Keratinocyte (primary cell): ENCODE results near the gene SLC43A1. TPM values are rescaled to one million over a fixed set of nuclear protein-coding genes. Genes with fewer than 3 reads are reported as not detected.

Experiments
- DNase-seq: peaks from one replicate; pipeline ENCODE4 v3.0.0-alpha.2; 2011; ENCODE audit warnings: low read depth, missing footprints, low spot score
- FAIRE-seq: peaks from 2 replicates; lab custom pipeline; 2011; peaks lifted over from hg19 to GRCh38; lab: Jason Lieb, UNC
- H2AFZ ChIP-seq: 2 replicates; pipeline ENCODE4 v1.6.0; 2012; ENCODE audit warnings: low read length, control low read depth, inconsistent platforms; ENCODE audit not compliant: control insufficient read depth
- H3K27ac ChIP-seq: 2 replicates; pipeline ENCODE4 v1.5.1; 2011; ENCODE audit warnings: low read length; ENCODE audit not compliant: control insufficient read depth, insufficient read depth
- H3K27me3 ChIP-seq: 3 replicates; pipeline ENCODE4 v1.6.0; 2011; ENCODE audit warnings: low read length; ENCODE audit not compliant: control insufficient read depth, insufficient read depth; ENCODE audit errors: extremely low read depth
- H3K36me3 ChIP-seq, 2 experiments: 2 replicates in 1 of 2; 3 replicates in 1 of 2; pipeline ENCODE4 v1.5.1; 2011; ENCODE audit warnings: low read length in 2 of 2, mild to moderate bottlenecking in 1 of 2; ENCODE audit not compliant: control insufficient read depth in 2 of 2, insufficient read depth in 2 of 2; ENCODE audit errors: extremely low read depth in 1 of 2
- H3K4me1 ChIP-seq: 3 replicates; pipeline ENCODE4 v1.5.1; 2011; ENCODE audit warnings: low read length; ENCODE audit not compliant: control insufficient read depth, insufficient read depth; ENCODE audit errors: extremely low read depth
- H3K4me2 ChIP-seq: 3 replicates; pipeline ENCODE4 v1.6.0; 2011; ENCODE audit warnings: low read depth, low read length; ENCODE audit not compliant: control insufficient read depth, insufficient read depth; ENCODE audit errors: extremely low read depth
- H3K4me3 ChIP-seq, 3 experiments: fragments of 200-600 bp in 1 of 3; sonication (generic) in 1 of 3; 2 replicates in 2 of 3; 3 replicates in 1 of 3; pipeline ENCODE4 v1.5.1; 2011 to 2016; ENCODE audit warnings: low read length in 3 of 3, mild to moderate bottlenecking in 3 of 3, control low read depth in 2 of 3, inconsistent platforms in 1 of 3, low read depth in 1 of 3, mixed read lengths in 1 of 3, mixed run types in 1 of 3, moderate library complexity in 1 of 3; ENCODE audit not compliant: control insufficient read depth in 2 of 3, insufficient read depth in 2 of 3; ENCODE audit errors: extremely low read depth in 1 of 3
- H3K79me2 ChIP-seq: 2 replicates; pipeline ENCODE4 v1.6.0; 2012; ENCODE audit warnings: low read length; ENCODE audit not compliant: control insufficient read depth, insufficient read depth
- H3K9ac ChIP-seq: 3 replicates; pipeline ENCODE4 v1.6.0; 2011; ENCODE audit warnings: low read length; ENCODE audit not compliant: control insufficient read depth, insufficient read depth; ENCODE audit errors: extremely low read depth
- H3K9me1 ChIP-seq: 3 replicates; pipeline ENCODE4 v1.6.0; 2011; ENCODE audit warnings: low read length; ENCODE audit not compliant: control insufficient read depth, insufficient read depth; ENCODE audit errors: extremely low read depth
- H3K9me3 ChIP-seq: 2 replicates; pipeline ENCODE4 v1.5.1; 2012; ENCODE audit warnings: low read depth, low read length; ENCODE audit not compliant: control insufficient read depth
- H4K20me1 ChIP-seq: 3 replicates; pipeline ENCODE4 v1.6.0; 2011; ENCODE audit warnings: low read length; ENCODE audit not compliant: control insufficient read depth, insufficient read depth; ENCODE audit errors: extremely low read depth
- EZH2 ChIP-seq: IDR thresholded peaks from one replicate; pipeline ENCODE4 v1.6.1; 2012; ENCODE audit warnings: inconsistent platforms, mild to moderate bottlenecking, low read length, moderate library complexity
- dilution Hi-C: fragments of 300-500 bp; cut with MboI; formaldehyde crosslinking; loops from one replicate; pipeline ENCODE4 v1.7.0; 2020; ENCODE audit warnings: low sequenced_read_pairs; ENCODE audit not compliant: extremely low pct_ligation_motif_present
- polyA plus RNA-seq, 5 experiments: library from polyadenylated mRNA; depleted of rRNA in 3 of 5; stranded (reverse) in 3 of 5; stranded (forward) in 1 of 5; unstranded in 1 of 5; fragments of >200 nt; gene quantifications; 1 replicate in 1 of 5; 2 replicates in 3 of 5; 3 replicates in 1 of 5; pipeline versions ENCODE4 v1.2.1 to v1.2.3, GENCODE V29; 2011 to 2012; ENCODE audit warnings: missing spikeins in 2 of 5, low read depth in 1 of 5, low replicate concordance in 1 of 5
- TF ChIP-seq, protein P1 (sequence below), 3 experiments: IDR thresholded peaks in 1 of 3; conservative IDR thresholded peaks in 1 of 3; optimal IDR thresholded peaks in 1 of 3; 2 replicates in 2 of 3; 3 replicates in 1 of 3; pipeline versions ENCODE3 to v1.5.1; 2011; ENCODE audit warnings: low read length in 3 of 3, mild to moderate bottlenecking in 3 of 3, moderate library complexity in 2 of 3, control low read depth in 1 of 3, inconsistent platforms in 1 of 3; ENCODE audit not compliant: insufficient read depth in 2 of 3; ENCODE audit errors: extremely low read depth in 1 of 3

The SLC43A1 gene
- polyA plus RNA-seq, 1 donor (not counting 4 experiments of a cell fraction or from before 2014, with no cell fraction given), result 0.75 TPM

DNA sequence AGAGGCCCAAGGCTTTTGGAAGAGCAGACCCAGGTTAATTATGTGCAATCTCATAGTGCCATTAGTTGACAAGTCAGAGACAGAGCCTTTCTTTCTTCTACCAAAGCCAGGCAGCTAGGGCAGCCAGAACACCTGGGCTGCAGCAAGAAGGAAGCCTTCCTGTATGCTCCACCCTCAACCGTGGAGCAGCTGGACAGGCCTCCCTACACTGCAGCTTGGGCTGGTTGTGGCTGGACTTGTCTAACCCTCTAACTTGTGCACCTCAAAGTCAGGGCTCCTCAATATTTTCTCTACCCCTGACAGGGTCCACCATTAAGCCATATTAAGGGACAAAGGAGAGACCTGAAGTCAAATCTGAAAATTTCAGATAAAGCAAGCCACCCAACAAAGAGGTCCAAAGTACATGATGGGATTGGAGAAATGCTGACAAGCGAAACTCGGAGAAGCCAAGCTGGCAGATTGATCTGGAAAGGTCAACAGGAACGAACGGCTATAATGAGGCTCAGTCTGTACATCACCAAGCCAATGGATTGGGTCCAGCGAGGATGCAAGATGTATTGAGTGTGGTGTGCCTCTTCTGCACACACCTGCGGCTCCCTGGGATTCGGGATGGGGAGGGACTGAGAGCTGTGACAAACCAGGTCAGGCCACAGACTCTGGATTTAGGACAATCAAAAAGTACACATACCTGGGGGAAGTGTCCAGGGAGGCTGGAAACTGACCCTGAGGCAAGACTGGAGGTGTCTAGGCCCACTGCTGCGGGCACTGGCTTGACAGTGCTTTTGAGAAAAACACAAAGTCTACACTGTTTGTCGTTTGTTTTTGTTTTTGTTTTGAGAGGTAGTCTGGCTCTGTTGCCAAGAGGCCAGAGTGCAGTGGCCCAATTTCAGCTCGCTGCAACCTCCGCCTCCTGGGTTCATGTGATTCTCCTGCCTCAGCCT is 76.9 kb downstream of the SLC43A1 start:
- Histone ChIP-seq H3K9me1 (no peaks in the 10 kb centered on the region), H3K9me3 (no peaks in the 10 kb centered on the region), H3K4me2 (no peak overlapping the region), H4K20me1 (no peaks in the 10 kb centered on the region), H3K4me1 (peaks cover 9% of the 10 kb centered on the region), H3K4me3 (no peak overlapping the region), H3K9ac (no peak overlapping the region), H3K27me3 (no peaks in the 10 kb centered on the region), H3K79me2 (no peaks in the 10 kb centered on the region), H3K36me3 (no peaks in the 10 kb centered on the region), H2AFZ (no peak overlapping the region), H3K27ac (no peak overlapping the region)
- dilution Hi-C loops, result no loop called here
- DNase-seq (no peak), FAIRE-seq (no peak)
- TF ChIP-seq, protein P1, sequence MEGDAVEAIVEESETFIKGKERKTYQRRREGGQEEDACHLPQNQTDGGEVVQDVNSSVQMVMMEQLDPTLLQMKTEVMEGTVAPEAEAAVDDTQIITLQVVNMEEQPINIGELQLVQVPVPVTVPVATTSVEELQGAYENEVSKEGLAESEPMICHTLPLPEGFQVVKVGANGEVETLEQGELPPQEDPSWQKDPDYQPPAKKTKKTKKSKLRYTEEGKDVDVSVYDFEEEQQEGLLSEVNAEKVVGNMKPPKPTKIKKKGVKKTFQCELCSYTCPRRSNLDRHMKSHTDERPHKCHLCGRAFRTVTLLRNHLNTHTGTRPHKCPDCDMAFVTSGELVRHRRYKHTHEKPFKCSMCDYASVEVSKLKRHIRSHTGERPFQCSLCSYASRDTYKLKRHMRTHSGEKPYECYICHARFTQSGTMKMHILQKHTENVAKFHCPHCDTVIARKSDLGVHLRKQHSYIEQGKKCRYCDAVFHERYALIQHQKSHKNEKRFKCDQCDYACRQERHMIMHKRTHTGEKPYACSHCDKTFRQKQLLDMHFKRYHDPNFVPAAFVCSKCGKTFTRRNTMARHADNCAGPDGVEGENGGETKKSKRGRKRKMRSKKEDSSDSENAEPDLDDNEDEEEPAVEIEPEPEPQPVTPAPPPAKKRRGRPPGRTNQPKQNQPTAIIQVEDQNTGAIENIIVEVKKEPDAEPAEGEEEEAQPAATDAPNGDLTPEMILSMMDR (optimal IDR thresholded peaks at IDR 0.05 in 1 of 3, IDR thresholded peaks at IDR 0.05 in 1 of 3, conservative IDR thresholded peaks at IDR 0.05 in 1 of 3; ENCODE audit: extremely low read depth in 1 of 3, insufficient read depth in 2 of 3, low read length in 3 of 3), result no peak
- no peak for TF ChIP-seq EZH2

DNA sequence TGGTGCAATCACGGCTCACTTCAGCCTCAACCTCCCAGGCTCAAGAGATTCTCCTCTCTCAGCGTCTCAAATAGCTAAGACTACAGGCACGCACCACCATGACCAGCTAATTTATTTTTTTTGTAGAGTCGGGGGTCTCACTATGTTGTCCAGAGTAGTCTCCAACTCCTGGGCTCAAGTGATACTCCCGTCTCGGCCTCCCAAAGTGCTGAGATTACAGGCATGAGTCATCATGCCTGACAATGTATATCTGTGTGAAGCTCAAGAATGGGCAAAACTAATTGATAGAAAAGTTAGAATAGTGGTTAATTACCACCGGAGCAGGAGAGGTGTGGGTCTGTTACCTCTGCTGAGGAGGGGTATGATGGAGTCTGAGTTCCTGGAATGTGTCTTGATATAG is 79.5 kb downstream of the SLC43A1 start:
- dilution Hi-C loops, result no loop called here
- Histone ChIP-seq H3K36me3 (no peaks in the 10 kb centered on the region), H3K9me1 (no peaks in the 10 kb centered on the region), H3K79me2 (no peaks in the 10 kb centered on the region), H2AFZ (no peak overlapping the region), H3K4me3 (no peak overlapping the region), H4K20me1 (no peaks in the 10 kb centered on the region), H3K27ac (no peak overlapping the region), H3K27me3 (no peaks in the 10 kb centered on the region), H3K9me3 (no peaks in the 10 kb centered on the region), H3K9ac (no peak overlapping the region), H3K4me2 (no peak overlapping the region), H3K4me1 (peaks cover 11% of the 10 kb centered on the region)
- DNase-seq (no peak), FAIRE-seq (no peak)
- TF ChIP-seq EZH2, result no peak
- TF ChIP-seq, protein P1 (optimal IDR thresholded peaks at IDR 0.05 in 1 of 3, IDR thresholded peaks at IDR 0.05 in 1 of 3, conservative IDR thresholded peaks at IDR 0.05 in 1 of 3; ENCODE audit: extremely low read depth in 1 of 3, insufficient read depth in 2 of 3, low read length in 3 of 3), result no peak
